GM18907 (cell line): Measurements from ENCODE around the gene TSPAN4.

Experiments used
- ATAC-seq: cut with Tn5 transposase; IDR thresholded peaks from one replicate; pipeline ENCODE4 v1.9.1; 2021; ENCODE audit warnings: mild to moderate bottlenecking, moderate library complexity; ENCODE audit not compliant: unreplicated experiment

TSPAN4 gene

DNA sequence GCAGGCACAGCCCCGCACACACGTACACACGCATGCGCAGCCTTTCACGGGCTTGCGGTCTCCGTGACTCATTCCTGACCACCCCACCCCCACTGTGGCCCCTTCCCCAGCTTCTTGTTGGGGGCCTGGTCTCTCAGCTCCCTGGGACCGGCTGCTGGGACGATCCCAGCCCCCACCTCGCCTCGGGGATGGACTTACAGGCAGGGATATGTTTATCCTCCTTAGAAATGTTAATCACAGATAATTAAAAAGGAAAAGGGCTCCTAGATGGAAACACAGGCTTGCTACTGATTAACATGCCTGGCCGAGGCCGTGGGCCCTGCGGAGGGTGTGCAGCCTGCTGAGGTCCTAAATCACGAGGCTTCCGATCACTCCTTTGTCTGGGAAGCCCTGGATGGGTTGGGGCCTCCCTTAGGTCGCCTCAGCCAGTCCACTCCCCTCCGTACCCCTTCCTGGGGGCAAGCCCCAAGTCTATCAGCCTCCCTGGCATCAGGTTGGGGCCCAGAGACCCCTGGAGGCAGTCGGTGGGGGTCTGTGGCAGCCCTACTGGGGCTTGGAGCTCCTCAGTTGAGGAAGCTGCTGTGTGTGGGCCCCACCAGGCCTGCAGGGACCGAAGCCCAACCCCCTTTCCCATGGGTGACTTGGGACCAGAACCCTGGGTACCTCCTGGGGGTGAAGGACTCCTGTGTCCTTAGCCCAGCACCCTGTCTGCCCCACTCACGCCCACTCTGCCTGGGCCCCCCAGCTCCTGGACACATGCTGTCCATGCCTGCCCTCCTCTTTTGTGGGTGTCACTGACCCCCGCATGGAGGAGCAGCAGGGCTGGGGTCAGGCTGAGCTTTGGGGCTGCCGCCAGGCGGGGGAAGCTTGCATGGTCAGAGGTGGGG is 20.6 kb downstream of the TSPAN4 start:
- ATAC-seq: no peak

- ATAC-seq: no peak
These were observed 21.5 kb downstream of the TSPAN4 start for GRCh38 chr11:863910-864827.

DNA sequence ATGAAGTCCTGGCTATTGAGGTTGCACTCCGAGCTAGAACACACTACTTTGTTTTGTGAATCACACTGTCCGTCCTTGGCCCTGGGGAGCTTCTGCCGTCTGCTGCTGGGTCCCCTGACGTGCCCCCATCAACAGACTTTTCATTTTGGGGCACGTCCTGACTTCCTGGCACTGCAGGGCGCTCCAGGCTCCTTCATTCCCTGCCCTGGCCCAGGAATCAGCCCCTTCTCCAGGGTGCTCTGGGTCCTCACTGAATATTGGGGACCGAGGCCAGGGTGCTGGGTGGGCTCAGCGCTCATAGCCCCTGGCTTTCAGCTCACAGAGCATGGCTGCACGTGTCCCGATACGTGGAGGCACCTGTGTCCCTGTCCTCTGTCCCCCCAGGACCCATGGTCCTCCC is 22.2 kb downstream of the TSPAN4 start:
- no peak for ATAC-seq

DNA sequence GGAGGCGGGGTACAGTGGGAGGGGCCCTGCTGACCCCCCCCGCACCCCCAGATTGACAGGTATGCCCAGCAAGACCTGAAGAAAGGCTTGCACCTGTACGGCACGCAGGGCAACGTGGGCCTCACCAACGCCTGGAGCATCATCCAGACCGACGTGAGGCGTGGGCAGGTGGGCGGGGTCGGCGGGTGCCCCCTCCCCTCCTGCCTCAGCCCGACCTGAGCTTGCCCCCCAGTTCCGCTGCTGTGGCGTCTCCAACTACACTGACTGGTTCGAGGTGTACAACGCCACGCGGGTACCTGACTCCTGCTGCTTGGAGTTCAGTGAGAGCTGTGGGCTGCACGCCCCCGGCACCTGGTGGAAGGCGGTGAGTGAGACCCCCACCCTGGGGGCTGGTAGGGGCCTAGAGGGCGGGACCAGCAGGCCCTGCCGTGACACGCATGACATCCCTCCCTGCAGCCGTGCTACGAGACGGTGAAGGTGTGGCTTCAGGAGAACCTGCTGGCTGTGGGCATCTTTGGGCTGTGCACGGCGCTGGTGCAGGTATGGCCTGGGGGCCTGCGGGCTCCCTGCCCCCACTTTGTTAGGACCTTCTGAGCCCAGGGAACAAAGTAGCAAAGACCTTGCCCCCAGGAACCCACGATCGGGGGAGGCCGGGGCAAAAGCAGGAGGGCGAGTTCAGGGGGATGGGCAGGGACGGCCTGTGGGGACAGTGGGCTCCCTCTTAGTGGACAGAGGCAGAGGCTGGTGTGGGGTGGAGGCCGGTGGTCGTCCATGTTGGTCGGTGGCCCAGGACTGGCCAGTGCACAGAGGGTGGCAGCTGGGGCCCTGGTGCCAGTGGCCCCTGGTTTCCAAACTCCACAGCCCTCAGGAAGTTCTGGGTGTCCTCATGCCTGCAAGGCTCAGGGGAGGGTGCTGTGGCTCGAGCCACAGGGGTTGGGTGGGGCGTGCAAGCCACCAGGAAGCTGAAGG is 23.1 kb downstream of the TSPAN4 start:
- no peak for ATAC-seq

DNA sequence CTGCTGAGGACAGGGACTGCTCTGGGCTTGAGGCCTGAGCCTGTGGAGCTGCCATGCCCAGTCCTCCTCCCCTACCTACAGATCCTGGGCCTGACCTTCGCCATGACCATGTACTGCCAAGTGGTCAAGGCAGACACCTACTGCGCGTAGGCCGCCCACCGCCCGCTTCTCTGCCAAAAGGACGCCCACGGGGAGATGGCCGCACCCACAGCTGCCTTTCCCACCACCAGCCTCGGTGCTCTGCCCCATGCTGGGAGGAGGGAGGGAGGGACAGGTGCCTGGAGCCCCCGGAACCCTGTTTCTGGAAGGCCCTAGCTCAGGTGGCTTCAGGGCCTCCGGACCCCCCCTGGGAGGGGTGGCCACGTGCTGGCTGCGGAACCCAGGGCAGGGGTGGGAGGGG is 23.8 kb downstream of the TSPAN4 start:
- no peak for ATAC-seq

- ATAC-seq: no peak
These were observed 25.3 kb downstream of the TSPAN4 start for GRCh38 chr11:867856-868358.

- ATAC-seq: no peak
These were observed 25.7 kb downstream of the TSPAN4 start for GRCh38 chr11:868394-868793.

GRCh38 chr11:868802-869201 is 26.1 kb downstream of the TSPAN4 start:
- no peak for ATAC-seq

DNA sequence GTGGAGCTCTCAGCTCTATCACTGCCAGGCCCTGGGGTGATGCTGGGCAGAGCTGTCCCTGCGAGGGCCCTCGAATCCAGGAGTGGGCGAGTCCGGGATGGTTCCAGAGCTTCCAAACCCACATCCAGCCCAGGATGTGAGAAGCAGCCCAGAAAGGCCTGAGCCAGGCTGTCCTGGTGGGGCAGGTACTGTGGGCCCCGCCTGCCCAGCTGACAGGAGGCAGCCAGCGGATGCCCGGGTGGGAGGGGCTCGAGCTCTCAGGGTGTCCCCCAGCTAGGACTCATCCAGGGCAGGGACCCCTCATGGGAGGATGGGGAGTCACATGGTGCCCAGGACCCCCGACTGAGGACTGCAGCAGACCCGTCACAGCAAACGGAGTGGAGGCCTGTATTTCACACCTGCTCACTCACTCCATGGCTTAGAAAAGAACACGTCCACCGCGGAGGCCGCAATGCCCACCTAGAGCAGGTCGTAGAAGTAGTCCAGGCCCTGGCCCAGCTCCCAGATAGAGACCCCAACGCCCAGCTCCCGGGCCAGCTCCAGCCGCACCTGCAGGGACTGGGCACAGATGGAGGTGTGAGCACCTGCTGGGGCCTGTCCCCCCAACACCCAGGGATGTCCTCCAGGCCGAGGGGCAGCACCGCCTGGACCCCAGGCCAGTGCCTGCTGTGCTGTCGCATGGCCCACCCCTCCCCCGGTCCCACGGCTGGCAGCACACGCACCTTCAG is 26.9 kb downstream of the TSPAN4 start:
- no peak for ATAC-seq

GRCh38 chr11:870127-870413 is 27.4 kb downstream of the TSPAN4 start:
- no peak for ATAC-seq

DNA sequence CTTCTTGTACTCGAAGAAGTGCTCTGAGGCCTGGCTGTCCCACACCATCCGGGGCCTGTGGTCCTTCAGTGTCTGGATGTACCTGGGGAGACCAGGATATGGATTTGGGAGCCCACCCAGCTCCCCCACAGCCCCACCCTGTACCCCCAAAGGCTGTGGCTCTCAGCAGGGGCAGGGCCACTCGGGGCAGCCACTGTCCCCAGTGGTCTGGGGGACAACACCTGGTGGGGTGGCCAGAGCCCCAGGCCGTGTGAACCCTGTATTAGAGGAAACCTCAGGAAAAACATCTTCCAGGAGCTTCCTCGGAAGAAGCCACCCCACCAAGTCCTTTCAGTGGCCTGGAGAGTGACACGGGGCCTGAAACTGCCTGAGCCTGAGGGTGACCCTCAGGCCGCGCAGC is 27.8 kb downstream of the TSPAN4 start:
- no peak for ATAC-seq

- no peak for ATAC-seq
These were observed 28.8 kb downstream of the TSPAN4 start for GRCh38 chr11:871472-871871.

- ATAC-seq: no peak
These were observed 30.1 kb downstream of the TSPAN4 start for GRCh38 chr11:872799-873198.

DNA sequence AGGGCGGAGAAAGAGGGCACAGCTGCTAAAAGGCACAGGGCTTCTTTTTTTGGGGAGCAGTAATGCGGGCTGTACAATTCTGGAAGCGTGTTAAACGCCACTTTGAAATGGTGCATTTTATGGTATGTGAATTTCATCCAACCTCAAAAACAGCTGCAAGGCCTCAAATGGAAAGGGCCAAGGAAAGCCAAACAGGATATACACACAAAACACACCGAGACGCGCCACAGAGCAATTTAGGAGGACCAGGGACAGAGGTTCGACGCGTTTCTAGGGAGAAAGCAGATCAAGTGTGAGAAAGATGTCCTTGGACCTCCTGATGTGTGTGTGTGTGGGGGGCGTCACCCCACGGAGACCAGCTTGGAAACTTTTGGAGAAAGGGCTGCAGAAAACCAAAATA is 31.1 kb downstream of the TSPAN4 start:
- ATAC-seq: no peak

DNA sequence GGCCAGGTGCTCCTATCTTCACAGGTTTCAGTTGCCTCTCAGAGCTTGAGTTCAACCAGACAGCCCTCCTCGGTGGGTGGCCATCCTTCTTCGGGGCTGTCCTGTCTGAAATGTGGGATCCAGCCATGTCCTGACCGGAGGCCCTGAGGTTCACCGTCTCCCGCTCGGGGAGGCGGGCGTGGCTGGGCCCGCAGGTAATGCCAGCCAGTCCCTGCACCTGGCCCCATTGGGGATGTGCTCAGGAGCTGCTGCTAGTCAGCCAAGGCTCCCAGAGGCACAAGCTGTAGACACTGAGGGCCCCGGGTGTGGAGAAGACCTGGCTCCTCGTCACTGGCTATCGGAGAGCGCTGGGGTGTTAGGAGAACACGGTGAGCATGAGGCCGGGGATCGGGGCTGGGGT is 32.6 kb downstream of the TSPAN4 start:
- ATAC-seq: no peak

- ATAC-seq: no peak
These were observed 33.2 kb downstream of the TSPAN4 start for GRCh38 chr11:875769-876301.

GRCh38 chr11:876545-876944 is 33.9 kb downstream of the TSPAN4 start:
- no peak for ATAC-seq

GRCh38 chr11:877565-877964 is 34.9 kb downstream of the TSPAN4 start:
- no peak for ATAC-seq

- ATAC-seq: no peak
These were observed 37.8 kb downstream of the TSPAN4 start for GRCh38 chr11:880447-880846.

GRCh38 chr11:882596-882995 is 39.9 kb downstream of the TSPAN4 start:
- no peak for ATAC-seq
